Vagina (tissue), 2 donors: Measurements from ENCODE around the gene HDHD3. TPM values are rescaled to one million over a fixed set of nuclear protein-coding genes. Genes with fewer than 3 reads are reported as not detected.
A peak's percentile ranks its signal among the peaks of the same experiment; 100 is the strongest.
"Not testable (repeated sequence)": the region's sequence is repeated elsewhere in the genome, so short reads cannot be mapped to it uniquely, and the experiment has no call there.

Experiments
- DNase-seq, 2 donors: peaks; one replicate each; pipeline ENCODE4 v3.0.0-alpha.2; 2017; ENCODE audit errors: extremely low spot score in 2 of 2
- H3K27ac ChIP-seq: fragments of 200-600 bp; sonication (generic); one replicate; pipeline ENCODE4 v1.5.1; 2019
- H3K27me3 ChIP-seq: fragments of 200-600 bp; sonication (generic); one replicate; pipeline ENCODE4 v1.5.1; 2019
- H3K36me3 ChIP-seq, 2 donors: fragments of 200-600 bp; sonication (generic); one replicate each; pipeline ENCODE4 v1.5.1; 2017 to 2019
- H3K4me1 ChIP-seq: fragments of 200-600 bp; sonication (generic); one replicate; pipeline ENCODE4 v1.5.1; 2019
- H3K4me3 ChIP-seq, 2 donors: fragments of 200-600 bp; sonication (generic); 1 replicate in 1 of 2; 2 replicates in 1 of 2; pipeline ENCODE4 v1.5.1; 2016 to 2019
- H3K9me3 ChIP-seq: fragments of 200-600 bp; sonication (generic); one replicate; pipeline ENCODE4 v1.5.1; 2019
- CTCF ChIP-seq, 3 experiments: fragments of 450-650 bp in 2 of 3; fragments of 200-600 bp in 1 of 3; sonication (generic) in 1 of 3; IDR thresholded peaks; one replicate each; pipeline ENCODE4 v1.5.1; 2017 to 2019; ENCODE audit warnings: antibody characterized with exemption in 3 of 3, mild to moderate bottlenecking in 2 of 3, moderate library complexity in 2 of 3
- POLR2A ChIP-seq, 2 donors: fragments of 450-650 bp; IDR thresholded peaks; one replicate each; pipeline ENCODE4 v1.6.1; 2017; ENCODE audit warnings: antibody characterized with exemption in 2 of 2, mild to moderate bottlenecking in 2 of 2, moderate library complexity in 2 of 2
- POLR2AphosphoS5 ChIP-seq, 2 donors: sonication (generic); formaldehyde crosslinking; IDR thresholded peaks; one replicate each; pipeline ENCODE4 v1.9.0; 2017; ENCODE audit warnings: antibody characterized with exemption in 2 of 2, mild to moderate bottlenecking in 2 of 2, low read depth in 1 of 2; ENCODE audit not compliant: insufficient read depth in 1 of 2
- intact Hi-C: fragments of 100-400 bp; cut with DNase I; formaldehyde crosslinking; loops from one replicate; pipeline ENCODE4 v1.15.1; 2023
- total RNA-seq: library from RNA; depleted of rRNA; stranded (reverse); fragments of >200 nt; gene quantifications from one replicate; pipeline ENCODE4 v1.2.3, GENCODE V29; 2016

Gene HDHD3
- total RNA-seq, 1 donor from 2014 or later: 31.7 TPM

GRCh38 chr9:113386571-113387393 is 10.0 kb upstream of the HDHD3 start:
- H3K9me3 ChIP-seq: no peaks in the 10 kb centered on the region
- no peak overlapping the region for H3K27ac ChIP-seq
- intact Hi-C loops: no loop called here
- H3K27me3 ChIP-seq: no peaks in the 10 kb centered on the region
- peaks cover 0 to 33% of the 10 kb centered on the region in 2 donors for H3K36me3 ChIP-seq
- TF ChIP-seq CTCF (IDR thresholded peaks at IDR 0.05): no peak
- TF ChIP-seq POLR2A (IDR thresholded peaks at IDR 0.05): no peak
- no peak for TF ChIP-seq POLR2AphosphoS5 (IDR thresholded peaks at IDR 0.05; ENCODE audit: insufficient read depth in 1 of 2, low read depth in 1 of 2)
- no peaks in the 10 kb centered on the region for H3K4me1 ChIP-seq
- H3K4me3 ChIP-seq: no peak overlapping the region
- DNase-seq: no peak

DNA sequence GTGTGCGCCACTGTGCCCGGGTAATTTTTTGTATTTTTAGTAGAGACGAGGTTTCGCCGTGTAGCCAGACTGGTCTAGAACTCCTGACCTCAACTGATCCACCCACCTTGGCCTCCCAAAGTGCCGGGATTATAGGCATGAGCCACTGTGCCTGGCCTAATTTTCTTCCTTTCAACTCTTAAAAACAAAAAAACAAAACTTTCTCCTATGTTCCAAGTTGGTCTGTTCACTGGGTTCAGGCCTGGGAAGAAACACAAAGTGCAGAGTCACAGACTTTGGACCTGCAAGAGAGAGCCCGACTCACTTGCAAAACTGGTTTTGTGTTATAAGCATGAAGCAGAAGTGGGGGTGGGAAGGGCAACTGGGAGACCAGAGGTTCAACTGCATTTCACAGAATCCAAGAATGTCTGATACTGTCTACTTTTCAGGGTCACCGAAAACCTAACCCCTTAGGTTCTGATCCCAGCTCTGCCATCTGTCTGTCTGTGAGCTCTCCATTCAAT is 5.2 kb upstream of the HDHD3 start:
- intact Hi-C loops: no loop called here
- Histone ChIP-seq H3K9me3 (no peaks in the 10 kb centered on the region), H3K36me3 (no peaks in the 10 kb centered on the region), H3K4me1 (peaks cover 9% of the 10 kb centered on the region), H3K27me3 (no peaks in the 10 kb centered on the region), H3K4me3 (no peak overlapping the region), H3K27ac (peak overlapping the region; percentile 69)
- no peak for DNase-seq
- TF ChIP-seq POLR2A (IDR thresholded peaks at IDR 0.05): no peak
- no peak for TF ChIP-seq CTCF (IDR thresholded peaks at IDR 0.05)
- TF ChIP-seq POLR2AphosphoS5 (IDR thresholded peaks at IDR 0.05; ENCODE audit: insufficient read depth in 1 of 2, low read depth in 1 of 2): no peak

DNA sequence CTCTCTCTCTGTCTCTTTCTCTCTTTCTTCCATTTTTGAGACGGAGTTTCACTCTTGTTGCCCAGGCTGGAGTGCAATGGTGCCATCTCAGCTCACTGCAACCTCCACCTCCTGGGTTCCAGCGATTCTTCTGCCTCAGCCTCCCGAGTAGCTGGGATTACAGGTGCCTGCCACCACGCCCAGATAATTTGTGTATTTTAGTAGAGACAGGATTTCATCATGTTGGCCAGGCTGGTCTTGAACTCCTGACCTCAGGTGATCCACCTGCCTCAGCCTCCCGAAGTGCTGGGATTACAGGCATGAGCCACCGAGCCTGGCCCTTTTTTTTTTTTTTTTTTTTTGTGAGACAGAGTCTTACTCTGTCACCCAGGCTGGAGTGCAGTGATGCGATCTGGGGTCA is 4.7 kb upstream of the HDHD3 start:
- not testable (repeated sequence) for DNase-seq

GRCh38 chr9:113380869-113381378 is 4.1 kb upstream of the HDHD3 start:
- intact Hi-C loops: no loop called here
- H3K36me3 ChIP-seq: no peaks in the 10 kb centered on the region
- H3K27ac ChIP-seq: no peak overlapping the region
- no peak for DNase-seq
- H3K4me1 ChIP-seq: peaks cover 10% of the 10 kb centered on the region
- no peak overlapping the region for H3K4me3 ChIP-seq
- TF ChIP-seq POLR2AphosphoS5 (IDR thresholded peaks at IDR 0.05; ENCODE audit: insufficient read depth in 1 of 2, low read depth in 1 of 2) (no peak), CTCF (IDR thresholded peaks at IDR 0.05) (no peak), POLR2A (IDR thresholded peaks at IDR 0.05) (no peak)
- H3K9me3 ChIP-seq: no peaks in the 10 kb centered on the region
- H3K27me3 ChIP-seq: no peaks in the 10 kb centered on the region

More for the DNA sequence above, 4.7 kb upstream of the HDHD3 start:
- H3K27ac ChIP-seq: peak overlapping the region; percentile 69
- H3K4me3 ChIP-seq, H3K9me3 ChIP-seq, H3K4me1 ChIP-seq, intact Hi-C loops, H3K27me3 ChIP-seq, H3K36me3 ChIP-seq: not testable (repeated sequence)

DNA sequence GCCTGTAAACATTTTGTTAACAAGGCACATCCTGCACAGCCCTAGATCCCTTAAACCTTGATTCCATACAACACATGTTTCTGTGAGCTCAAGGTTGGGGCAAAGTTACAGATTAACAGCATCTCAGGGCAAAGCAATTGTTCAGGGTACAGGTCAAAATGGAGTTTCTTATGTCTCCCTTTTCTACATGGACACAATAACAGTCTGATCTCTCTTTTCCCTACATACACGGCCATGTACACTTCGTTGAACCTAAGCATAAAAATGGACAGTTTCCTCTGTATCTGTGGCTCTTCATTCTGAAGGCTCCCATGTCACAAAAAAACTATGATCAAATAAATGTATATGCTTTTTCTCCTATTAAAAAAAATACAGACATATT is 3.0 kb upstream of the HDHD3 start:
- peaks cover 21% of the 10 kb centered on the region for H3K4me1 ChIP-seq
- H3K27me3 ChIP-seq, H3K27ac ChIP-seq, DNase-seq, H3K9me3 ChIP-seq, H3K4me3 ChIP-seq, H3K36me3 ChIP-seq, intact Hi-C loops: not testable (repeated sequence)

GRCh38 chr9:113379094-113379828 is 2.5 kb upstream of the HDHD3 start:
- H3K9me3 ChIP-seq, H3K36me3 ChIP-seq, H3K27me3 ChIP-seq, DNase-seq, intact Hi-C loops, H3K27ac ChIP-seq, H3K4me3 ChIP-seq: not testable (repeated sequence)
- peaks cover 25% of the 10 kb centered on the region for H3K4me1 ChIP-seq
